NOMO-1 (cell line): Measurements from ENCODE around the gene FGF6.

Experiments
- DNase-seq, 2 experiments: peaks; one replicate each; lab custom pipeline; 2025; ENCODE audit not compliant: unreplicated experiment in 2 of 2; lab: John Stamatoyannopoulos, UW

The FGF6 gene

GRCh38 chr12:4445156-4446101, at the start of gene FGF6:
Gene FGF6 (minus strand): TSS chr12:4445815. CDS start chr12:4445570, 245 bp downstream.
- DNase-seq: no peak

GRCh38 chr12:4490973-4491372, 45.4 kb upstream of the FGF6 start:
- no peak for DNase-seq

GRCh38 chr12:4489556-4489955, 43.9 kb upstream of the FGF6 start:
- no peak for DNase-seq

- no peak for DNase-seq
These were observed 41.4 kb upstream of the FGF6 start for GRCh38 chr12:4486980-4487379.

GRCh38 chr12:4486049-4486699, 40.6 kb upstream of the FGF6 start:
- DNase-seq: no peak

- DNase-seq: no peak
These were observed 38.5 kb upstream of the FGF6 start for GRCh38 chr12:4483885-4484823.

GRCh38 chr12:4482936-4483335, 37.3 kb upstream of the FGF6 start:
- no peak for DNase-seq

- DNase-seq: peak in 1 of 2 experiments; percentile 3
These were observed 33.3 kb upstream of the FGF6 start for GRCh38 chr12:4478933-4479332.

GRCh38 chr12:4477129-4477528, 31.5 kb upstream of the FGF6 start:
- DNase-seq: peak; percentile 93

GRCh38 chr12:4472046-4472445, 26.4 kb upstream of the FGF6 start:
- DNase-seq: peak; percentile 63 to 87

- DNase-seq: peak; percentile 57 to 73
These were observed 25.6 kb upstream of the FGF6 start for GRCh38 chr12:4471256-4471655.

GRCh38 chr12:4468994-4469393, 23.4 kb upstream of the FGF6 start:
- DNase-seq: no peak

- DNase-seq: no peak
These were observed 15.1 kb upstream of the FGF6 start for GRCh38 chr12:4460761-4461160.

- peak in 1 of 2 experiments; percentile 10 for DNase-seq
These were observed 10.2 kb upstream of the FGF6 start for GRCh38 chr12:4455849-4456248.

- DNase-seq: no peak
These were observed 8.8 kb upstream of the FGF6 start for GRCh38 chr12:4454315-4454860.

GRCh38 chr12:4451694-4452093, 6.1 kb upstream of the FGF6 start:
- peak in 1 of 2 experiments; percentile 5 for DNase-seq

GRCh38 chr12:4450551-4451112, 5.0 kb upstream of the FGF6 start:
- DNase-seq: no peak

- DNase-seq: no peak
These were observed 4.2 kb upstream of the FGF6 start for GRCh38 chr12:4449851-4450221.

GRCh38 chr12:4448943-4449850, 3.6 kb upstream of the FGF6 start:
- no peak for DNase-seq
